Glutamatergic neuron (in vitro differentiated cells): ENCODE measurements around the gene ANP32A. TPM values are rescaled to one million over a fixed set of nuclear protein-coding genes. Genes with fewer than 3 reads are reported as not detected.

Experiments used
- DNase-seq: peaks from one replicate; pipeline ENCODE4 v3.0.0; 2022
- H3K27ac Mint-ChIP-seq: one replicate; pipeline ENCODE4 v1.8.0; 2020; ENCODE audit warnings: mild to moderate bottlenecking, mixed read lengths, inconsistent platforms; ENCODE audit not compliant: unreplicated experiment
- H3K27me3 Mint-ChIP-seq: one replicate; pipeline ENCODE4 v1.8.0; 2020; ENCODE audit warnings: mild to moderate bottlenecking, moderate library complexity, mixed read lengths, inconsistent platforms; ENCODE audit not compliant: unreplicated experiment
- H3K36me3 Mint-ChIP-seq: one replicate; pipeline ENCODE4 v1.8.0; 2020; ENCODE audit warnings: mild to moderate bottlenecking, mixed read lengths, inconsistent platforms; ENCODE audit not compliant: unreplicated experiment
- H3K4me1 Mint-ChIP-seq: one replicate; pipeline ENCODE4 v1.8.0; 2020; ENCODE audit warnings: mild to moderate bottlenecking, low read depth, mixed read lengths, inconsistent platforms; ENCODE audit not compliant: unreplicated experiment
- H3K4me3 Mint-ChIP-seq: one replicate; pipeline ENCODE4 v1.8.0; 2020; ENCODE audit warnings: mild to moderate bottlenecking, mixed read lengths, inconsistent platforms; ENCODE audit not compliant: unreplicated experiment
- H3K9me3 Mint-ChIP-seq: one replicate; pipeline ENCODE4 v1.8.0; 2020; ENCODE audit warnings: mild to moderate bottlenecking, moderate library complexity, mixed read lengths, inconsistent platforms; ENCODE audit not compliant: unreplicated experiment
- CTCF ChIP-seq: fragments of 200-600 bp; sonication (generic); IDR thresholded peaks from one replicate; pipeline ENCODE4 v1.5.0; 2021; ENCODE audit not compliant: partially characterized antibody, unreplicated experiment
- total RNA-seq: library from RNA; stranded (reverse); fragmentation: NEBNext Ultra II Directional; extraction: Animal tissue kit (Norgen Biotek cat#: 25700); gene quantifications from one replicate; pipeline ENCODE4 v1.2.1, GENCODE V29; 2021; ENCODE audit not compliant: unreplicated experiment

ANP32A gene
- total RNA-seq, 1 donor from 2014 or later = 134 TPM

DNA sequence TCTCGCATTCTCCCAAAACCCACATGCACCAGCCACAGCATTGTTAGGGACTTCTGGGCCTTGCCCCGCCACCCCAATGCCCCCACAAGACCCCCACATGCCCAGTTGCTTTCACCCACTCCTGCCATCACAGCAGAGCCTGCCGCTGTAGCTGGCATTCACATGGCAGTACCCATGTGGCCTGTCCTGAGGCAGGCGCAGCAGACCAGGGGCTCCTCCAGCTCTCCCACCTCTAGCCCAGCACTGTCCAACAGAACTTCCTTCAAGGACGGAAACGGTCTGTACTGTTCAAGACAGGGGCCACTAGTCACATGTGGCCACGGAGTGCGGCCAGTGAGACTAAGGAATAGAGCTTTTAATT lies 32.5 kb downstream of the ANP32A start:
- Mint-ChIP-seq H3K9me3 (peaks cover 2% of the 10 kb centered on the region), H3K27ac (no peak overlapping the region), H3K27me3 (peaks cover 2% of the 10 kb centered on the region), H3K36me3 (no peaks in the 10 kb centered on the region), H3K4me3 (no peak overlapping the region), H3K4me1 (peaks cover 25% of the 10 kb centered on the region)
- TF ChIP-seq CTCF = no peak
- no peak for DNase-seq

DNA sequence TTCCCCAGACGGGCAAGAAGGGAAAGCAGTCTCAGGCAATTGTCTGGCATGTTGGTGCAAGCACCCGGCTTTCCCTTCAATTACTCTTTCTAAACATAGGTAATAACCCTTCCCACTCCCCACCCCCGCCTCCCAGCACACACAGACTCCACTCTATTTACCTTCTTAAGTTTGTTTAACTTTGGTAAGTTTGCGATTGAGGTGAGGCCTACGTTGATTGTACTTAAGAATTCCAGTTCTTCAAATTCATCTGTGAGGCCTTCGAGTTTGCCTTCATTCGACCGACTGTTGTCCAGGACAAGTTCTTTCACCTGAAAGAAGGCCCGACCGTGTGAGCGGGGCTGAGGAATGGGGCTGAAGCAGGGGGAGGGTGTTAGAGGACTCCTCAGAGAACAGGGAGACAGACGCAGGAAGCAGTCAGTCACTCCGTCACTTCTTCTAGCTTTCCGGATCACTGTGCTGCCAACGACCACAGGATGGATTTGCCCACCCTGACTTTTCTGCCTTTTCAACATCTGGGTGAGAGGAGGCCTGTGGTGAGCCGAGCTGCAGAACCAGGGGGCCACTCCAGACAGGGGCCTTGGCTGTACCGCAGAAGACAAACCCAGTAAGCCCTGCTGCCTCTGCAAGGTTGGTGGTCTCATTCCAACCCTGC lies 33.0 kb downstream of the ANP32A start:
- TF ChIP-seq CTCF = no peak
- Mint-ChIP-seq H3K27me3 (no peaks in the 10 kb centered on the region), H3K4me3 (no peak overlapping the region), H3K9me3 (peaks cover 2% of the 10 kb centered on the region), H3K27ac (no peak overlapping the region), H3K4me1 (peaks cover 25% of the 10 kb centered on the region), H3K36me3 (no peaks in the 10 kb centered on the region)
- no peak for DNase-seq

DNA sequence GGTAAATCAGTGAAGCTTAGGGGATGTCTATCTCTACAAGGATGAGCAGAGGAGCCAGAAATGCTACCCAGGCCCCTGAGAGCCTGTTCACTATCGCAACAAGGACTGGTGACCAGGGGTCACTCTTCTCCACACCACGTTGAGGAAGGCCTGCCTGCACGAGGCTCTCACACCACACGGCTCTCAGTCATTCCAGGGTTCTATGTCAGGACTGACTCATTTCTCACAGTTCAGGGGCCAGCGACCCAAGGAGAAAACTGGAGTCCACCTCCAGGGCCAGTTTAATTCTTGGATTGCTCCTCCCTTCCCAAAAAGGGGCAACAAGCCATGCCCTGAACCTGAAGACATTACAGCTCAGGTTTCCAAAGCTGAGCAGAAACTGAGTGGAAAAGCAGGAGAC lies 33.9 kb downstream of the ANP32A start:
- no peak for DNase-seq
- Mint-ChIP-seq H3K9me3 (peaks cover 2% of the 10 kb centered on the region), H3K4me3 (no peak overlapping the region), H3K27ac (no peak overlapping the region), H3K4me1 (peaks cover 21% of the 10 kb centered on the region), H3K36me3 (no peaks in the 10 kb centered on the region), H3K27me3 (no peaks in the 10 kb centered on the region)
- no peak for TF ChIP-seq CTCF

- Mint-ChIP-seq H3K27ac (no peak overlapping the region), H3K27me3 (no peaks in the 10 kb centered on the region), H3K4me1 (peaks cover 14% of the 10 kb centered on the region), H3K4me3 (no peak overlapping the region), H3K9me3 (peaks cover 2% of the 10 kb centered on the region), H3K36me3 (no peaks in the 10 kb centered on the region)
- no peak for DNase-seq
- TF ChIP-seq CTCF = no peak
Measured at GRCh38 chr15:68785541-68785940, 35.2 kb downstream of the ANP32A start.

DNA sequence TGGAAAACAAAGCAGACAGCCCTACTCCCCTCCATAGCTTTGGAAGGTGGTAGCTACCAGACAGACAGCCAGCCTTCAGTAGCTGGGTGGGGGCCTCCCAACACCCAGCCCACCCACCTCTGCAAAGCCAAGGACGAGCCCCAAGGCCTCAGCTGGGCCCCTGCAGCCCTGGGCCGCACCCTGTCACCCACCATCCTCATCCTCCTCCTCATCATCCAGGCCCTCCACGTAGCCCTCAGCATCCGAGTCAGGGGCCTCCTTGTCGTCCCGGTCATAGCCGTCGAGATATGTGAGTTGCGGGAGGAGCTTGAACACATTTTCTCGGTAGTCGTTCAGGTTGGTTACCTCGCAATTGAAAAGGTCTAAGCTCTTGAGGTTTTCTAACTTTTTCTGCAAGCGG lies 36.5 kb downstream of the ANP32A start:
- no peaks in the 10 kb centered on the region for H3K36me3 Mint-ChIP-seq
- TF ChIP-seq CTCF = no peak
- no peaks in the 10 kb centered on the region for H3K27me3 Mint-ChIP-seq
- H3K4me1 Mint-ChIP-seq = peaks cover 1% of the 10 kb centered on the region
- no peak for DNase-seq
- no peak overlapping the region for H3K4me3 Mint-ChIP-seq
- H3K9me3 Mint-ChIP-seq = peaks cover 2% of the 10 kb centered on the region
- H3K27ac Mint-ChIP-seq = no peak overlapping the region
